MM.1S (cell line): ENCODE measurements around the gene OR2S2.

Experiments used
- DNase-seq: peaks from one replicate; pipeline ENCODE4 v3.0.0-alpha.2; 2015
- H2AFZ ChIP-seq: fragments of 300-600 bp; sonication (generic); 2 replicates; pipeline ENCODE4 v1.6.0; 2016; ENCODE audit warnings: antibody characterized with exemption, low read length
- H3F3A ChIP-seq: fragments of 300-600 bp; sonication (generic); 2 replicates; pipeline ENCODE4 v1.6.1; 2016; ENCODE audit warnings: mild to moderate bottlenecking, antibody characterized with exemption, low read length, moderate library complexity, mixed read lengths; ENCODE audit not compliant: insufficient read depth
- H3K27ac ChIP-seq: fragments of 300-600 bp; sonication (generic); 2 replicates; pipeline ENCODE4 v1.5.1; 2016; ENCODE audit warnings: mild to moderate bottlenecking, low read length
- H3K27me3 ChIP-seq: fragments of 300-600 bp; sonication (generic); replicated peaks from 2 replicates; pipeline ENCODE4 v1.6.0; 2016; ENCODE audit warnings: low read length; ENCODE audit not compliant: insufficient read depth
- H3K36me3 ChIP-seq: fragments of 300-600 bp; sonication (generic); replicated peaks from 2 replicates; pipeline ENCODE4 v1.6.1; 2016; ENCODE audit warnings: mild to moderate bottlenecking, low read length, mixed read lengths; ENCODE audit not compliant: insufficient read depth
- H3K4me1 ChIP-seq: fragments of 300-600 bp; sonication (generic); 2 replicates; pipeline ENCODE4 v1.6.1; 2016; ENCODE audit warnings: low read length, mixed read lengths
- H3K4me2 ChIP-seq: fragments of 300-600 bp; sonication (generic); 2 replicates; pipeline ENCODE4 v1.6.0; 2016; ENCODE audit warnings: low read depth, low read length
- H3K4me3 ChIP-seq: fragments of 300-600 bp; sonication (generic); 2 replicates; pipeline ENCODE4 v1.5.1; 2016; ENCODE audit warnings: low read length, mixed read lengths
- H3K79me2 ChIP-seq: fragments of 300-600 bp; sonication (generic); 2 replicates; pipeline ENCODE4 v1.6.1; 2016; ENCODE audit warnings: mixed run types, low read length, mixed read lengths
- H3K9ac ChIP-seq: fragments of 300-600 bp; sonication (generic); 2 replicates; pipeline ENCODE4 v1.6.1; 2016; ENCODE audit warnings: low read length, mixed read lengths
- H3K9me2 ChIP-seq: fragments of 300-600 bp; sonication (generic); replicated peaks from 2 replicates; pipeline ENCODE4 v1.6.1; 2016; ENCODE audit warnings: mild to moderate bottlenecking, low read length, mixed read lengths; ENCODE audit not compliant: insufficient read depth
- H3K9me3 ChIP-seq: fragments of 300-600 bp; sonication (generic); replicated peaks from 2 replicates; pipeline ENCODE4 v1.6.1; 2016; ENCODE audit warnings: mild to moderate bottlenecking, low read length, mixed read lengths; ENCODE audit not compliant: insufficient read depth
- H4K20me1 ChIP-seq: fragments of 300-600 bp; sonication (generic); 2 replicates; pipeline ENCODE4 v1.6.1; 2016; ENCODE audit warnings: mild to moderate bottlenecking, low read length, moderate library complexity, mixed read lengths; ENCODE audit not compliant: insufficient read depth
- EZH2 ChIP-seq: fragments of 300-600 bp; sonication (generic); optimal IDR thresholded peaks from 2 replicates; pipeline ENCODE3; 2017; ENCODE audit warnings: low read depth, mild to moderate bottlenecking, antibody characterized with exemption, low read length, mixed read lengths
- EZH2phosphoT487 ChIP-seq: fragments of 300-600 bp; sonication (generic); IDR thresholded peaks from 2 replicates; pipeline ENCODE4 v1.6.1; 2018; ENCODE audit warnings: antibody characterized with exemption, low read length
- TF ChIP-seq, protein P1 (sequence below): fragments of 300-600 bp; sonication (generic); IDR thresholded peaks from 2 replicates; pipeline ENCODE4 v1.5.1; 2016; ENCODE audit warnings: antibody characterized with exemption, low read length, mixed read lengths

The OR2S2 gene

DNA sequence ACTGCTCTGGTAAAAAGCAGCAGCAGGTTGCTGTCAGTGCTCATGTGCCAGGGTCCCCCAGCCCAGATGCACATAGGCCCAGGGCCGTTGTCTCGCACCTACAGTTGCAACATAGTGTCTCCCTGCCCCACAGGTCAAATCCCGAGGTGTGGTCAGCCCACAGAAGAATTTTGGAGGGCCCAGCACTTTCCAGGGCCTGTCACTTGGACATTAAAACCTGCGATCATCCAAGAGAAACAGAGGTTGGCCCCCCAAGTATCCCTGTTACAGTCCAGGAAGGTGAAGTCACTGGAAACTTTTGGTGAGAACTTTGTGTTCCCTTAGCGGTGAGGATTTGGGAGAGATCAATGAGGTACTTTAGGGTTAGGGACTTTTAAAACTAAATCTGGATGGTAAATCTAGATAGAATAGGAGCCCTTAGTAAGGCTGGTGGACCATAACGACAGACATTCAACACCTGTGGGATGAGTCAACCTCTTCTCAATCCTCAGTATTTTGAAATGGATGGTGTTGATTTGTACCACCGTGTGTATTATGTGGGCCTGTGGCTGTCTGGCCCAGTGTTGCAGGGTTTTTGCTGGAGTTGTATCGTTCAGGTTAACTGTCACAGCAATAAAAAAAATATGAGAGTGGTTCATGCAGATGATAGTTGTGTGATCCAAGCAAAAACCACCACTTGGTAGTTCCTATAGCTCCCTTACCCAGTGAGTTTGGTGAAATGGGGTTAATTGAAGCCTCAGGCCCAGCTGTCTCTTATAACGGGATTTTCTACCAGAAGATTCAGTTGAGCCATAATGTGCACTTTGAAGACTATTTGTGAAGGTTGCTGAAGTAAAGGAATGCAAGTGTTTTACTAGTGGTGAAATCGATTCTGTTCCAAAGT is 19.2 kb downstream of the OR2S2 start:
- H2AFZ ChIP-seq = no peak overlapping the region
- no peaks in the 10 kb centered on the region for H4K20me1 ChIP-seq
- H3F3A ChIP-seq = peaks cover 16% of the 10 kb centered on the region
- DNase-seq = no peak
- H3K9me2 ChIP-seq = no peaks in the 10 kb centered on the region
- no peaks in the 10 kb centered on the region for H3K9me3 ChIP-seq
- peaks cover 37% of the 10 kb centered on the region for H3K4me1 ChIP-seq
- no peak overlapping the region for H3K4me3 ChIP-seq
- no peak overlapping the region for H3K4me2 ChIP-seq
- no peaks in the 10 kb centered on the region for H3K36me3 ChIP-seq
- no peaks in the 10 kb centered on the region for H3K27me3 ChIP-seq
- no peak overlapping the region for H3K9ac ChIP-seq
- no peaks in the 10 kb centered on the region for H3K79me2 ChIP-seq
- no peak overlapping the region for H3K27ac ChIP-seq
- TF ChIP-seq, protein P1, sequence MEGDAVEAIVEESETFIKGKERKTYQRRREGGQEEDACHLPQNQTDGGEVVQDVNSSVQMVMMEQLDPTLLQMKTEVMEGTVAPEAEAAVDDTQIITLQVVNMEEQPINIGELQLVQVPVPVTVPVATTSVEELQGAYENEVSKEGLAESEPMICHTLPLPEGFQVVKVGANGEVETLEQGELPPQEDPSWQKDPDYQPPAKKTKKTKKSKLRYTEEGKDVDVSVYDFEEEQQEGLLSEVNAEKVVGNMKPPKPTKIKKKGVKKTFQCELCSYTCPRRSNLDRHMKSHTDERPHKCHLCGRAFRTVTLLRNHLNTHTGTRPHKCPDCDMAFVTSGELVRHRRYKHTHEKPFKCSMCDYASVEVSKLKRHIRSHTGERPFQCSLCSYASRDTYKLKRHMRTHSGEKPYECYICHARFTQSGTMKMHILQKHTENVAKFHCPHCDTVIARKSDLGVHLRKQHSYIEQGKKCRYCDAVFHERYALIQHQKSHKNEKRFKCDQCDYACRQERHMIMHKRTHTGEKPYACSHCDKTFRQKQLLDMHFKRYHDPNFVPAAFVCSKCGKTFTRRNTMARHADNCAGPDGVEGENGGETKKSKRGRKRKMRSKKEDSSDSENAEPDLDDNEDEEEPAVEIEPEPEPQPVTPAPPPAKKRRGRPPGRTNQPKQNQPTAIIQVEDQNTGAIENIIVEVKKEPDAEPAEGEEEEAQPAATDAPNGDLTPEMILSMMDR = no peak
- TF ChIP-seq EZH2 = no peak
- TF ChIP-seq EZH2phosphoT487 = no peak

GRCh38 chr9:35937227-35937626 is 20.7 kb downstream of the OR2S2 start:
- Histone ChIP-seq H3K36me3 (no peaks in the 10 kb centered on the region), H3K27ac (no peak overlapping the region), H3K4me2 (no peak overlapping the region), H3K79me2 (no peaks in the 10 kb centered on the region), H2AFZ (no peak overlapping the region), H3F3A (peaks cover 22% of the 10 kb centered on the region), H3K4me3 (no peak overlapping the region), H3K9me3 (no peaks in the 10 kb centered on the region), H3K27me3 (no peaks in the 10 kb centered on the region), H3K9me2 (no peaks in the 10 kb centered on the region), H3K4me1 (peaks cover 44% of the 10 kb centered on the region), H4K20me1 (no peaks in the 10 kb centered on the region), H3K9ac (no peak overlapping the region)
- no peak for DNase-seq
- TF ChIP-seq EZH2 (no peak), EZH2phosphoT487 (no peak)
- TF ChIP-seq, protein P1 = no peak

DNA sequence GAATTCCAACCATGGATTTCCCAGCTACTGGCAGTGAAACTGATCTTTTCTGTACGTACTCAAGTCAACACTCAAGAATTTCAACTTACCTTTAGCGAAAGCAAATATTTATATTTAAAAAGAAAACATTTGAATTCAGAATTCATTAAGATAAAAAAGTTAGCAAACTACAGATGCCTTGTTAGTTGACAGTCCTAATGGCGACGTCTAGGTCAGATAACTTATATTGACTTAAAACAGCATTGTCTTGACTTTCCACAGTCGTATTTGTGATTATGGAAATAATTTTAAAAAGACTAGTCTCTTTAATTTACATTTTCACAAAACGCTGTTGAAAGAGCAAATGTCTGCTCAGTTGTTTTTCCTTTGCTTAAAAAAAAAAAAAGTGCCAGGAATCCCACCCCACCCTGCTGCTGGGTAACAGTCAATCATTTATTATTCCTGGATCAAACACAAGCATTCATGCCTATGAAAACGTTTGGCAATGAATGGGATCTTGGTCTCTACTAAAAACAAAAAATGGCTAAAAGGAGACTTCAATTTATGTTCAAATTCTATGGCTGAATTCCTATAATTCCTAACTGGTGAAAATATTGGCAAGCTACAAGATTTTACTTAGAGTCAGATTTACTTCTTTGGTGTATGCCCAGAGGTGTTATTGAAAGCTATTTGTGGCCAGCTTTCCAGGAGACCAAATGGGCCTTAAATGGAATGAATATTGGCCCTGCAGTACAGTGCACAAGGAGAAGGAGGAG is 22.0 kb downstream of the OR2S2 start:
- TF ChIP-seq EZH2phosphoT487 (no peak), EZH2 (no peak)
- TF ChIP-seq, protein P1 = no peak
- Histone ChIP-seq H3K9me2 (no peaks in the 10 kb centered on the region), H4K20me1 (no peaks in the 10 kb centered on the region), H3K9me3 (no peaks in the 10 kb centered on the region), H3K4me1 (peaks cover 37% of the 10 kb centered on the region), H3K27ac (no peak overlapping the region), H3K4me3 (no peak overlapping the region), H2AFZ (no peak overlapping the region), H3K9ac (no peak overlapping the region), H3K27me3 (no peaks in the 10 kb centered on the region), H3K36me3 (no peaks in the 10 kb centered on the region), H3K79me2 (no peaks in the 10 kb centered on the region), H3K4me2 (no peak overlapping the region), H3F3A (peaks cover 19% of the 10 kb centered on the region)
- DNase-seq = no peak
